ACHN (cell line): ENCODE results near the gene CELF4.

Source experiments
- DNase-seq: peaks from one replicate; pipeline ENCODE4 v3.0.0-alpha.2; 2015
- in situ Hi-C: cut with HindIII; loops from 2 replicates; pipeline ENCODE4 v1.10.0; 2017; ENCODE audit warnings: low sequenced_read_pairs, low pct_ligation_motif_present, low pct_unique_long_range_greater_than_20kb

CELF4 gene

GRCh38 chr18:37441821-37442220 is 123.8 kb downstream of the CELF4 start:
- in situ Hi-C loops = no loop called here
- no peak for DNase-seq

- DNase-seq = no peak
- in situ Hi-C loops = no loop called here
Observed at GRCh38 chr18:37440206-37440605, 125.4 kb downstream of the CELF4 start.

- in situ Hi-C loops = no loop called here
- no peak for DNase-seq
Observed at GRCh38 chr18:37438417-37439180, 127.0 kb downstream of the CELF4 start.

- in situ Hi-C loops = no loop called here
- DNase-seq = peak; percentile 11
Observed at GRCh38 chr18:37435996-37436395, 129.6 kb downstream of the CELF4 start.

GRCh38 chr18:37435150-37435867 is 130.3 kb downstream of the CELF4 start:
- in situ Hi-C loops = no loop called here
- no peak for DNase-seq

GRCh38 chr18:37434161-37434860 is 131.3 kb downstream of the CELF4 start:
- in situ Hi-C loops = no loop called here
- DNase-seq = no peak

GRCh38 chr18:37432436-37433195 is 133.0 kb downstream of the CELF4 start:
- in situ Hi-C loops = no loop called here
- DNase-seq = no peak

GRCh38 chr18:37430357-37431076 is 135.1 kb downstream of the CELF4 start:
- DNase-seq = peak; percentile 2
- in situ Hi-C loops = no loop called here

GRCh38 chr18:37429791-37430190 is 135.8 kb downstream of the CELF4 start:
- in situ Hi-C loops = no loop called here
- peak; percentile 5 for DNase-seq

GRCh38 chr18:37428288-37428974 is 137.2 kb downstream of the CELF4 start:
- in situ Hi-C loops = no loop called here
- no peak for DNase-seq

- DNase-seq = no peak
- in situ Hi-C loops = no loop called here
Observed at GRCh38 chr18:37426586-37426985, 139.0 kb downstream of the CELF4 start.

GRCh38 chr18:37425222-37425621 is 140.4 kb downstream of the CELF4 start:
- no peak for DNase-seq

GRCh38 chr18:37424507-37424906 is 141.1 kb downstream of the CELF4 start:
- in situ Hi-C loops = no loop called here

More at GRCh38 chr18:37425222-37425621, 140.4 kb downstream of the CELF4 start:
- in situ Hi-C loops = no loop called here

GRCh38 chr18:37422596-37422995 is 143.0 kb downstream of the CELF4 start:
- no peak for DNase-seq

More at GRCh38 chr18:37424507-37424906, 141.1 kb downstream of the CELF4 start:
- DNase-seq = no peak

GRCh38 chr18:37422116-37422515 is 143.5 kb downstream of the CELF4 start:
- DNase-seq = no peak
- in situ Hi-C loops = no loop called here

More at GRCh38 chr18:37422596-37422995, 143.0 kb downstream of the CELF4 start:
- in situ Hi-C loops = no loop called here

GRCh38 chr18:37421341-37422077 is 144.1 kb downstream of the CELF4 start:
- no peak for DNase-seq
- in situ Hi-C loops = no loop called here

- peak; percentile 46 for DNase-seq
- in situ Hi-C loops = no loop called here
Observed at GRCh38 chr18:37420315-37420880, 145.2 kb downstream of the CELF4 start.
